ENCODE data around the gene ZNF280B.
"Not testable (repeated sequence)": the region's sequence is repeated elsewhere in the genome, so short reads cannot be mapped to it uniquely, and the experiment has no call there.

ZNF280B gene

GRCh38 chr22:22454997-22455396, 53.5 kb downstream of the ZNF280B start:
- TF ChIP-seq CTCF (IDR thresholded peaks at IDR 0.05; ENCODE audit: insufficient read depth, missing control alignments): no peak
- FAIRE-seq: no peak
- DNase-seq (ENCODE audit: insufficient read length, low spot score): no peak

GRCh38 chr22:22452996-22453686, 55.4 kb downstream of the ZNF280B start:
- FAIRE-seq (no peak), DNase-seq (ENCODE audit: insufficient read length, low spot score) (no peak)
- TF ChIP-seq CTCF (IDR thresholded peaks at IDR 0.05; ENCODE audit: insufficient read depth, missing control alignments): no peak

- no peak for DNase-seq (ENCODE audit: insufficient read length, low spot score)
- no peak for TF ChIP-seq CTCF (IDR thresholded peaks at IDR 0.05; ENCODE audit: insufficient read depth, missing control alignments)
- FAIRE-seq: no peak
Observed at GRCh38 chr22:22452211-22452610, 56.3 kb downstream of the ZNF280B start.

- no peak for DNase-seq (ENCODE audit: insufficient read length, low spot score)
- no peak for TF ChIP-seq CTCF (IDR thresholded peaks at IDR 0.05; ENCODE audit: insufficient read depth, missing control alignments)
- FAIRE-seq: no peak
Observed at GRCh38 chr22:22450343-22450839, 58.2 kb downstream of the ZNF280B start.

- DNase-seq (ENCODE audit: insufficient read length, low spot score) (no peak), FAIRE-seq (no peak)
- no peak for TF ChIP-seq CTCF (IDR thresholded peaks at IDR 0.05; ENCODE audit: insufficient read depth, missing control alignments)
Observed at GRCh38 chr22:22449819-22450218, 58.7 kb downstream of the ZNF280B start.

- no peak for FAIRE-seq
- DNase-seq (ENCODE audit: insufficient read length, low spot score): no peak
- TF ChIP-seq CTCF (IDR thresholded peaks at IDR 0.05; ENCODE audit: insufficient read depth, missing control alignments): no peak
Observed at GRCh38 chr22:22446517-22446916, 62.0 kb downstream of the ZNF280B start.

GRCh38 chr22:22444007-22444589, 64.4 kb downstream of the ZNF280B start:
- DNase-seq (ENCODE audit: insufficient read length, low spot score); FAIRE-seq: not testable (repeated sequence)

Data from D721Med (cell line).